ENCODE results near the gene IGSF21.

The IGSF21 gene

DNA sequence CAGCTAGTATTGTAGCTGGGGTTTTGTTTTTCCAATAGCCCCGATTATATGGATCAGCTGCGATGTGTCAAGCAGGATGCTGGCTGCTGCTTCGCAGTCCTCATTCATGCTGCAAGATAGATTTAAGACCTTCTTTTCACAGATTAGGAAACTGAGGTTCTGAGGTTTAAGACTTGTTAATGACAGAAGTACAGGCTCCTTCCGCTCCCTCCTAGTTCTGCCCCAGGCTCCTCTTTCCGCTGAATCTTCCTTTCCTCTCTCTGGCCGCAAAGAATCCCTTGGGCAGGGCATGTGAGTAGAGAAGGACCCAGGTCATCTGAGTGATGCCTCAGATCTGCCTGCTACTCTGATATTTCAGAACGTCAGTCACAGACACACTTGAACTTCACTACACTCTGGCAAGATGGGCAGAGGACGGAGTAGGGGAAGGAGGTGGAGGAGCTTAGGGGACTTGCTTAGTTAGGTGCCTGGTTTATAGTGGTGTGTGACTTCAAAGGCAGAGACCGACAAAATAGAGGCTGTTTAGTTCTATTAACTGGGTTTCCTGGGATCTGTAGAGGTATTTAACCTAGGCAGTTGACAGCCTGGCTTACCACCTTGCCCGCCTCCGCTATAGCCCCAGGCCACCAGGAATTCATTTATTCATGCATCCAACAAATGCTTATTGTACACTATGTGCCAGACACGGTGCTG is 4.2 kb downstream of the IGSF21 start:
- ATAC-seq, result no peak

DNA sequence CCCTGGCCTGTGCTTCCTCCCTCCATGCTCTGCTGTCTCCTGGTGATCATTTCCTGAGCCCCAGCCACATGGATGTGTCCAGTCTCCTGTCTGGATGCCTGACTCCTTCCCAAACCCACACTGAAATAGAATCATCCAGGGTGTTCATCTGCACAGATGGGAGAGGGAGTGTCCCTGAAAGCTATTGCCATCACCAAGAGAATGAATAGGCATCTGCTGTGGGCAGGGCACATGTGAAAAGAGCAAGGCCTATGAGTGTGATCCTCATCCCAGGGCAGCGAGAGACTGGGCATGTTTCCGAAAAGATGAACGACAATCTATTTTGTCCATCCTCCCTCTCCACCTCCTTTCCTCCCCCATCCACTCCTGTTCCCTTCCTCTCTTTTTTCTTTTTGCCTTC is 5.0 kb downstream of the IGSF21 start:
- no peak for TF ChIP-seq BACH2 (CRISPR knock-in tag; IDR thresholded peaks at IDR 0.05; ENCODE audit: borderline replicate concordance)
- ATAC-seq, result no peak

More for the DNA sequence above, 4.2 kb downstream of the IGSF21 start:
- TF ChIP-seq ZNF8 (CRISPR knock-in tag; IDR thresholded peaks at IDR 0.05) (no peak), ZNF70 (CRISPR knock-in tag; IDR thresholded peaks at IDR 0.05) (no peak), RARB (CRISPR knock-in tag; IDR thresholded peaks at IDR 0.05) (no peak), PPARA (CRISPR knock-in tag; IDR thresholded peaks at IDR 0.05; ENCODE audit: borderline replicate concordance) (no peak), SNAI2 (CRISPR knock-in tag; IDR thresholded peaks at IDR 0.05) (no peak), TOX (CRISPR knock-in tag; IDR thresholded peaks at IDR 0.05; ENCODE audit: borderline replicate concordance) (no peak)

DNA sequence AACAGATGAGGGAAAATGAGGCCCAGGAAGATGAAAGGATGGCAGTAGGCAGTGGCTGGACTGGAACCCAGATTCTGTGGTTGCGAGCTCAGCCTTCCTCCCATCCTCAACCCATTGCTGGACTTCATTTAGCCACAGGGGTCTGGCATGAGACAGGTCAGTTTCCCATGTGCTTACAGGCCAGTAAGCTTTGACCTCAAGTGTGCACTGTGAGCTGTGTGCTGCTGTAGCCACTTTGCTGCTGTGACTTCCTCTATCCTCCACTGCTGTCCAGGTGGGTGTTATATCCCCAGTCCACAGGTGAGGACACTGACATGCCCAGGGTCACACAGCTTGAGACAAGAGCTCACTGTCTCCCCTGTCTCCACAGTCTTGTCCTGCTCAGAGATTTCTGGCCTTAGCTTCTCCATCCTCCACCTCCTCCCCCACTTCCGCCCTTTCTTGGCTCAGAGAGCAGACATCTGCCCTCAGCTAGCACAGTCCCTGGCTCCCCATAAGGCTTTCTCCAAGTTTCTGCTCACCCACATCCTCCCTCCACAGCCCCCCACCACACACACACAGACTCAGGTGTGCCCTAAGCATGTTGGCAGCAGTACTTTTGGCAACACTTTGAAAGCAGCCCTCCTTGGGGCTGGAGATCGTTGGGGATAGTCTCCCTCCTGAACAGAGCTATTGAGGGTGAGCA is 7.3 kb downstream of the IGSF21 start:
- no peak for ATAC-seq
- TF ChIP-seq TCF4 (CRISPR knock-in tag; IDR thresholded peaks at IDR 0.05; ENCODE audit: borderline replicate concordance) (no peak), GLIS3 (CRISPR knock-in tag; IDR thresholded peaks at IDR 0.05) (no peak), ISL1 (CRISPR knock-in tag; IDR thresholded peaks at IDR 0.05) (no peak), ZNF8 (CRISPR knock-in tag; IDR thresholded peaks at IDR 0.05) (no peak), TOX (CRISPR knock-in tag; IDR thresholded peaks at IDR 0.05; ENCODE audit: borderline replicate concordance) (no peak), OSR1 (CRISPR knock-in tag; IDR thresholded peaks at IDR 0.05) (no peak), ZNF70 (CRISPR knock-in tag; IDR thresholded peaks at IDR 0.05) (no peak), ZFP30 (CRISPR knock-in tag; IDR thresholded peaks at IDR 0.05) (no peak), SNAI2 (CRISPR knock-in tag; IDR thresholded peaks at IDR 0.05) (no peak), ZNF565 (CRISPR knock-in tag; conservative IDR thresholded peaks at IDR 0.05; ENCODE audit: low read depth) (no peak), PPARA (CRISPR knock-in tag; IDR thresholded peaks at IDR 0.05; ENCODE audit: borderline replicate concordance) (no peak), CSDC2 (CRISPR knock-in tag; IDR thresholded peaks at IDR 0.05) (no peak), ESRRG (CRISPR knock-in tag; IDR thresholded peaks at IDR 0.05) (no peak), ZC3H10 (CRISPR knock-in tag; IDR thresholded peaks at IDR 0.05) (no peak)
- TF ChIP-seq, protein P1, sequence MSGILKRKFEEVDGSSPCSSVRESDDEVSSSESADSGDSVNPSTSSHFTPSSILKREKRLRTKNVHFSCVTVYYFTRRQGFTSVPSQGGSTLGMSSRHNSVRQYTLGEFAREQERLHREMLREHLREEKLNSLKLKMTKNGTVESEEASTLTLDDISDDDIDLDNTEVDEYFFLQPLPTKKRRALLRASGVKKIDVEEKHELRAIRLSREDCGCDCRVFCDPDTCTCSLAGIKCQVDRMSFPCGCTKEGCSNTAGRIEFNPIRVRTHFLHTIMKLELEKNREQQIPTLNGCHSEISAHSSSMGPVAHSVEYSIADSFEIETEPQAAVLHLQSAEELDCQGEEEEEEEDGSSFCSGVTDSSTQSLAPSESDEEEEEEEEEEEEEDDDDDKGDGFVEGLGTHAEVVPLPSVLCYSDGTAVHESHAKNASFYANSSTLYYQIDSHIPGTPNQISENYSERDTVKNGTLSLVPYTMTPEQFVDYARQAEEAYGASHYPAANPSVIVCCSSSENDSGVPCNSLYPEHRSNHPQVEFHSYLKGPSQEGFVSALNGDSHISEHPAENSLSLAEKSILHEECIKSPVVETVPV (CRISPR knock-in tag; IDR thresholded peaks at IDR 0.05), result no peak
- TF ChIP-seq, protein P2, sequence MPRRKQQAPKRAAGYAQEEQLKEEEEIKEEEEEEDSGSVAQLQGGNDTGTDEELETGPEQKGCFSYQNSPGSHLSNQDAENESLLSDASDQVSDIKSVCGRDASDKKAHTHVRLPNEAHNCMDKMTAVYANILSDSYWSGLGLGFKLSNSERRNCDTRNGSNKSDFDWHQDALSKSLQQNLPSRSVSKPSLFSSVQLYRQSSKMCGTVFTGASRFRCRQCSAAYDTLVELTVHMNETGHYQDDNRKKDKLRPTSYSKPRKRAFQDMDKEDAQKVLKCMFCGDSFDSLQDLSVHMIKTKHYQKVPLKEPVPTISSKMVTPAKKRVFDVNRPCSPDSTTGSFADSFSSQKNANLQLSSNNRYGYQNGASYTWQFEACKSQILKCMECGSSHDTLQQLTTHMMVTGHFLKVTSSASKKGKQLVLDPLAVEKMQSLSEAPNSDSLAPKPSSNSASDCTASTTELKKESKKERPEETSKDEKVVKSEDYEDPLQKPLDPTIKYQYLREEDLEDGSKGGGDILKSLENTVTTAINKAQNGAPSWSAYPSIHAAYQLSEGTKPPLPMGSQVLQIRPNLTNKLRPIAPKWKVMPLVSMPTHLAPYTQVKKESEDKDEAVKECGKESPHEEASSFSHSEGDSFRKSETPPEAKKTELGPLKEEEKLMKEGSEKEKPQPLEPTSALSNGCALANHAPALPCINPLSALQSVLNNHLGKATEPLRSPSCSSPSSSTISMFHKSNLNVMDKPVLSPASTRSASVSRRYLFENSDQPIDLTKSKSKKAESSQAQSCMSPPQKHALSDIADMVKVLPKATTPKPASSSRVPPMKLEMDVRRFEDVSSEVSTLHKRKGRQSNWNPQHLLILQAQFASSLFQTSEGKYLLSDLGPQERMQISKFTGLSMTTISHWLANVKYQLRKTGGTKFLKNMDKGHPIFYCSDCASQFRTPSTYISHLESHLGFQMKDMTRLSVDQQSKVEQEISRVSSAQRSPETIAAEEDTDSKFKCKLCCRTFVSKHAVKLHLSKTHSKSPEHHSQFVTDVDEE (CRISPR knock-in tag; IDR thresholded peaks at IDR 0.05), result no peak
- TF ChIP-seq, protein P3, sequence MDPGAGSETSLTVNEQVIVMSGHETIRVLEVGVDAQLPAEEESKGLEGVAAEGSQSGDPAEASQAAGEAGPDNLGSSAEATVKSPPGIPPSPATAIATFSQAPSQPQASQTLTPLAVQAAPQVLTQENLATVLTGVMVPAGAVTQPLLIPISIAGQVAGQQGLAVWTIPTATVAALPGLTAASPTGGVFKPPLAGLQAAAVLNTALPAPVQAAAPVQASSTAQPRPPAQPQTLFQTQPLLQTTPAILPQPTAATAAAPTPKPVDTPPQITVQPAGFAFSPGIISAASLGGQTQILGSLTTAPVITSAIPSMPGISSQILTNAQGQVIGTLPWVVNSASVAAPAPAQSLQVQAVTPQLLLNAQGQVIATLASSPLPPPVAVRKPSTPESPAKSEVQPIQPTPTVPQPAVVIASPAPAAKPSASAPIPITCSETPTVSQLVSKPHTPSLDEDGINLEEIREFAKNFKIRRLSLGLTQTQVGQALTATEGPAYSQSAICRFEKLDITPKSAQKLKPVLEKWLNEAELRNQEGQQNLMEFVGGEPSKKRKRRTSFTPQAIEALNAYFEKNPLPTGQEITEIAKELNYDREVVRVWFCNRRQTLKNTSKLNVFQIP (CRISPR knock-in tag; IDR thresholded peaks at IDR 0.05; ENCODE audit: borderline replicate concordance, low read depth), result no peak
- TF ChIP-seq, protein P4, sequence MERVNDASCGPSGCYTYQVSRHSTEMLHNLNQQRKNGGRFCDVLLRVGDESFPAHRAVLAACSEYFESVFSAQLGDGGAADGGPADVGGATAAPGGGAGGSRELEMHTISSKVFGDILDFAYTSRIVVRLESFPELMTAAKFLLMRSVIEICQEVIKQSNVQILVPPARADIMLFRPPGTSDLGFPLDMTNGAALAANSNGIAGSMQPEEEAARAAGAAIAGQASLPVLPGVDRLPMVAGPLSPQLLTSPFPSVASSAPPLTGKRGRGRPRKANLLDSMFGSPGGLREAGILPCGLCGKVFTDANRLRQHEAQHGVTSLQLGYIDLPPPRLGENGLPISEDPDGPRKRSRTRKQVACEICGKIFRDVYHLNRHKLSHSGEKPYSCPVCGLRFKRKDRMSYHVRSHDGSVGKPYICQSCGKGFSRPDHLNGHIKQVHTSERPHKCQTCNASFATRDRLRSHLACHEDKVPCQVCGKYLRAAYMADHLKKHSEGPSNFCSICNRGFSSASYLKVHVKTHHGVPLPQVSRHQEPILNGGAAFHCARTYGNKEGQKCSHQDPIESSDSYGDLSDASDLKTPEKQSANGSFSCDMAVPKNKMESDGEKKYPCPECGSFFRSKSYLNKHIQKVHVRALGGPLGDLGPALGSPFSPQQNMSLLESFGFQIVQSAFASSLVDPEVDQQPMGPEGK (CRISPR knock-in tag; IDR thresholded peaks at IDR 0.05; ENCODE audit: borderline replicate concordance), result no peak
- TF ChIP-seq, protein P5, sequence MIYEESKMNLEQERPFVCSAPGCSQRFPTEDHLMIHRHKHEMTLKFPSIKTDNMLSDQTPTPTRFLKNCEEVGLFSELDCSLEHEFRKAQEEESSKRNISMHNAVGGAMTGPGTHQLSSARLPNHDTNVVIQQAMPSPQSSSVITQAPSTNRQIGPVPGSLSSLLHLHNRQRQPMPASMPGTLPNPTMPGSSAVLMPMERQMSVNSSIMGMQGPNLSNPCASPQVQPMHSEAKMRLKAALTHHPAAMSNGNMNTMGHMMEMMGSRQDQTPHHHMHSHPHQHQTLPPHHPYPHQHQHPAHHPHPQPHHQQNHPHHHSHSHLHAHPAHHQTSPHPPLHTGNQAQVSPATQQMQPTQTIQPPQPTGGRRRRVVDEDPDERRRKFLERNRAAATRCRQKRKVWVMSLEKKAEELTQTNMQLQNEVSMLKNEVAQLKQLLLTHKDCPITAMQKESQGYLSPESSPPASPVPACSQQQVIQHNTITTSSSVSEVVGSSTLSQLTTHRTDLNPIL (CRISPR knock-in tag; IDR thresholded peaks at IDR 0.05; ENCODE audit: low read depth), result no peak

Data from SK-N-SH treated with all-trans-retinoic acid at 6 μM for 48 hours (cell line).